Liver (tissue), 9 donors: ENCODE data around the gene IL2RA. TPM values are rescaled to one million over a fixed set of nuclear protein-coding genes. Genes with fewer than 3 reads are reported as not detected.
"Not testable (repeated sequence)": the region's sequence is repeated elsewhere in the genome, so short reads cannot be mapped to it uniquely, and the experiment has no call there.

Source experiments
- DNase-seq: peaks from one replicate; pipeline ENCODE4 v3.0.0-alpha.2; 2017; ENCODE audit warnings: low spot score
- H3K27ac ChIP-seq, 2 donors: one replicate each; pipeline ENCODE4 v1.7.0; 2013; ENCODE audit warnings: inconsistent platforms in 2 of 2, low read length in 2 of 2, control low read depth in 1 of 2, low read depth in 1 of 2, mild to moderate bottlenecking in 1 of 2
- H3K27me3 ChIP-seq, 4 donors: one replicate each; pipeline versions ENCODE4 v1.6.1 to v1.7.0; 2013; ENCODE audit warnings: low read length in 3 of 4, inconsistent platforms in 1 of 4, mild to moderate bottlenecking in 1 of 4, moderate library complexity in 1 of 4; ENCODE audit not compliant: control insufficient read depth in 4 of 4, insufficient read depth in 4 of 4
- H3K36me3 ChIP-seq, 4 donors: one replicate each; pipeline versions ENCODE4 v1.6.1 to v1.7.0; 2013; ENCODE audit warnings: low read length in 3 of 4, mild to moderate bottlenecking in 3 of 4, low read depth in 1 of 4, moderate library complexity in 1 of 4; ENCODE audit not compliant: control insufficient read depth in 4 of 4, insufficient read depth in 3 of 4
- H3K4me1 ChIP-seq, 4 donors: one replicate each; pipeline versions ENCODE4 v1.6.1 to v1.7.0; 2013; ENCODE audit warnings: low read length in 3 of 4, mild to moderate bottlenecking in 3 of 4, moderate library complexity in 1 of 4; ENCODE audit not compliant: control insufficient read depth in 4 of 4, insufficient read depth in 4 of 4
- H3K4me3 ChIP-seq, 3 donors: one replicate each; pipeline versions ENCODE4 v1.6.1 to v1.7.0; 2013; ENCODE audit warnings: low read length in 3 of 3, control low read depth in 1 of 3, low read depth in 1 of 3, mild to moderate bottlenecking in 1 of 3
- H3K9ac ChIP-seq, 2 donors: one replicate each; pipeline ENCODE4 v1.7.0; 2013; ENCODE audit warnings: low read length in 2 of 2, mild to moderate bottlenecking in 2 of 2, moderate library complexity in 2 of 2, control low read depth in 1 of 2, low read depth in 1 of 2
- H3K9me3 ChIP-seq, 4 donors: one replicate each; pipeline versions ENCODE4 v1.6.1 to v1.7.0; 2013; ENCODE audit warnings: low read length in 3 of 4; ENCODE audit not compliant: control insufficient read depth in 4 of 4
- EGR1 ChIP-seq, 2 donors: IDR thresholded peaks; 2 replicates each; pipeline ENCODE4 v1.6.1; 2016 to 2018; ENCODE audit warnings: antibody characterized with exemption in 2 of 2, low read depth in 2 of 2
- FOXA1 ChIP-seq: IDR thresholded peaks from 2 replicates; pipeline ENCODE4 v1.6.1; 2016; ENCODE audit warnings: antibody characterized with exemption
- FOXA2 ChIP-seq: IDR thresholded peaks from 2 replicates; pipeline ENCODE4 v1.6.1; 2016; ENCODE audit warnings: antibody characterized with exemption
- GABPA ChIP-seq, 2 donors: IDR thresholded peaks in 1 of 2; conservative IDR thresholded peaks in 1 of 2; 2 replicates each; pipeline ENCODE4 v1.6.1; 2016; ENCODE audit warnings: antibody characterized with exemption in 2 of 2, mild to moderate bottlenecking in 1 of 2, moderate library complexity in 1 of 2
- JUND ChIP-seq, 2 donors: IDR thresholded peaks; 2 replicates each; pipeline ENCODE4 v1.6.1; 2016; ENCODE audit warnings: antibody characterized with exemption in 2 of 2
- NR2F2 ChIP-seq: IDR thresholded peaks from 2 replicates; pipeline ENCODE4 v1.6.1; 2016; ENCODE audit warnings: antibody characterized with exemption
- RAD21 ChIP-seq, 2 donors: IDR thresholded peaks; 2 replicates each; pipeline ENCODE4 v1.6.1; 2016; ENCODE audit warnings: antibody characterized with exemption in 2 of 2, mild to moderate bottlenecking in 2 of 2
- RXRA ChIP-seq, 2 donors: IDR thresholded peaks; 2 replicates each; pipeline ENCODE4 v1.6.1; 2017 to 2018; ENCODE audit warnings: antibody characterized with exemption in 2 of 2, mild to moderate bottlenecking in 1 of 2
- TAF1 ChIP-seq: conservative IDR thresholded peaks from 2 replicates; pipeline ENCODE4 v1.6.1; 2016; ENCODE audit warnings: antibody characterized with exemption, mild to moderate bottlenecking
- YY1 ChIP-seq: IDR thresholded peaks from 2 replicates; pipeline ENCODE4 v1.6.1; 2016; ENCODE audit warnings: antibody characterized with exemption, mild to moderate bottlenecking
- WGBS: extraction: QIAGEN DNeasy Blood & Tissue Kit; methylation state at CpG from one replicate; pipeline ENCODE4 v1.1.7; 2013; 5-methylcytosine and 5-hydroxymethylcytosine counted together
- polyA plus RNA-seq, 2 donors: library from polyadenylated mRNA; stranded (reverse) in 1 of 2; unstranded in 1 of 2; fragments of 200-250 nt in 1 of 2; fragments of >200 nt in 1 of 2; fragmentation: Nextera tagmentation in 1 of 2; extraction: Ambion mirVana in 1 of 2; gene quantifications; one replicate each; pipeline versions ENCODE4 v1.2.1 to v1.2.3, GENCODE V29; 2013 to 2015
- total RNA-seq, 2 donors: library from RNA; depleted of rRNA; stranded (reverse); fragments of >200 nt; gene quantifications; one replicate each; pipeline ENCODE4 v1.2.3, GENCODE V29; 2014
- TF ChIP-seq, protein P1 (sequence below): IDR thresholded peaks from 2 replicates; pipeline ENCODE4 v1.6.1; 2016; ENCODE audit warnings: antibody characterized with exemption
- TF ChIP-seq, protein P2 (sequence below): IDR thresholded peaks from 2 replicates; pipeline ENCODE4 v1.6.1; 2016; ENCODE audit warnings: antibody characterized with exemption
- TF ChIP-seq, protein P3 (sequence below): fragments of 150-350 bp; IDR thresholded peaks from 2 replicates; pipeline ENCODE4 v1.5.1; 2017; ENCODE audit warnings: improper control_type of control experiment, low read depth, low read length; ENCODE audit not compliant: missing input control
- TF ChIP-seq, protein P4 (sequence below): IDR thresholded peaks from 2 replicates; pipeline ENCODE4 v1.6.1; 2016; ENCODE audit warnings: antibody characterized with exemption, mild to moderate bottlenecking
- TF ChIP-seq, protein P5 (sequence below): IDR thresholded peaks from 2 replicates; pipeline ENCODE4 v1.6.1; 2016; ENCODE audit warnings: antibody characterized with exemption
- donor health status: healthy.
- donor health status: healthy.
- donor health status: healthy.
- donor health status: healthy.
- donor health status: healthy.

IL2RA gene
- total and polyA plus RNA-seq, 4 donors: 0.46 to 1.6 TPM; not detected in 2

DNA sequence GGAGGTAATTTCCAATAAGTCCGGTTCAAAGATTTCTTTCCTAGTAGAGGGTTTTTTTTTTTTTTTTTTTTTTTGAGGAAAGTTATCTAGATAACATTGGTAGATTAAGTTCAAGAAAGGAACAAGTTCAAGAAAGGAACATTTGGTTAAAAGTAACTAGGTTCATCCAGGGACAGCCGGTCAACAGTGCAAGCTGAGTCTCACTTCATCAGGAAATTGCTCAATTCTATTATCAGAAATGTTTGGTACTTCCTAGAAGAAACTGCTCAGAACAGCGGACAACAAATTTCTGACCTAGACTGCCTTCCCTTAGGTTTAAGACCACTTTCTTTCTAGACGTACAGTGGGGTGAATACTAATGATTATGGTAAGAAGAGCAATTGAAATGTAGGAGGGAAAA lies 3.7 kb upstream of the IL2RA start:
- H3K36me3 ChIP-seq: no peaks in the 10 kb centered on the region
- H3K4me3 ChIP-seq: no peak overlapping the region
- no peak for DNase-seq
- H3K9me3 ChIP-seq: no peaks in the 10 kb centered on the region
- TF ChIP-seq RXRA (IDR thresholded peaks at IDR 0.05) (peak; percentile 72 to 75), EGR1 (IDR thresholded peaks at IDR 0.05; ENCODE audit: low read depth in 2 of 2) (no peak), NR2F2 (peak; percentile 78)
- H3K27ac ChIP-seq: peak overlapping the region; percentile 41 to 48
- H3K4me1 ChIP-seq: no peaks in the 10 kb centered on the region
- no peaks in the 10 kb centered on the region for H3K27me3 ChIP-seq
- WGBS: 67% methylated on average over 4 of the region's 4 CpGs
- no peak overlapping the region for H3K9ac ChIP-seq

DNA sequence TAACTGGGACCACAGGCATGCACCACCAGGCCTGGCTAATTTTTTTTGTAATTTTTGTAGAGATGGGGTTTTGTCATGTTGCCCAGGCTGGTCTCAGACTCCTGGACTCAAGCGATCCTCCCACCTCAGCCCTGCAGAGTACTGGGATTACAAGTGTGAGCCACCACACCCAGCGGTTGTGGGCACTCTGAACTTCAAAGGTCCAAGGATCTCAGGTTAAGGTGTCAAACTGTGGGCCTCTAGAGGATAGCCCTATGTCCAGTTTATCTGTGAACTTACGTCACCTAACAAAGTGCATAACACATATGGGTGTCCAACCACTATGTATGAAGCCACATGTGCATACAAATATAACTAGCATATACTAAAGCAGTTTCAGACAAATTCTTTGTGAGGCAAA lies 3.2 kb upstream of the IL2RA start:
- peak overlapping the region in 1 of 2 donors; percentile 41 for H3K27ac ChIP-seq
- no peaks in the 10 kb centered on the region for H3K27me3 ChIP-seq
- WGBS: 89% methylated on average over 3 of the region's 3 CpGs
- no peak overlapping the region for H3K4me3 ChIP-seq
- H3K4me1 ChIP-seq: no peaks in the 10 kb centered on the region
- DNase-seq: no peak
- H3K9me3 ChIP-seq: no peaks in the 10 kb centered on the region
- no peak overlapping the region for H3K9ac ChIP-seq
- TF ChIP-seq GABPA (IDR thresholded peaks at IDR 0.05 in 1 of 2, conservative IDR thresholded peaks at IDR 0.05 in 1 of 2) (no peak), EGR1 (IDR thresholded peaks at IDR 0.05; ENCODE audit: low read depth in 2 of 2) (no peak), YY1 (no peak)
- TF ChIP-seq, protein P1, sequence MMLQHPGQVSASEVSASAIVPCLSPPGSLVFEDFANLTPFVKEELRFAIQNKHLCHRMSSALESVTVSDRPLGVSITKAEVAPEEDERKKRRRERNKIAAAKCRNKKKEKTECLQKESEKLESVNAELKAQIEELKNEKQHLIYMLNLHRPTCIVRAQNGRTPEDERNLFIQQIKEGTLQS: no peak
- TF ChIP-seq, protein P2, sequence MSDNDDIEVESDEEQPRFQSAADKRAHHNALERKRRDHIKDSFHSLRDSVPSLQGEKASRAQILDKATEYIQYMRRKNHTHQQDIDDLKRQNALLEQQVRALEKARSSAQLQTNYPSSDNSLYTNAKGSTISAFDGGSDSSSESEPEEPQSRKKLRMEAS: no peak
- H3K36me3 ChIP-seq: no peaks in the 10 kb centered on the region

DNA sequence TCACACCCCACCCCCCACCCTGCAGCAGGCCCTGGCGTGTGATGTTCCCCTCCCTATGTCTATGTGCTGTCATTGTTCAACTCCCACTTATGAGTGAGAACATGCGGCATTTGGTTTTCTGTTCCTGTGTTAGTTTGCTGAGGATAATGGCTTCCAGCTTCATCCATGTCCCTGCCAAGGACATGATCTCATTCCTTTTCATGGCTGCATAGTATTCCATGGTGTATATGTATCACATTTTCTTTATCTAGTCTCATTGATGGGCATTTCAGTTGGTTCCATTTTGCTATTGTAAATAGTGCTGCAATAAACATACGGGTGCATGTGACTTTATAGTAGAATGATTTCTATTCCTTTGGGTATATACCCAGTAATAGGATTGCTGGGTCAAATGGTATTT lies 2.6 kb upstream of the IL2RA start:
- H3K4me3 ChIP-seq, H3K27me3 ChIP-seq, H3K9ac ChIP-seq, H3K4me1 ChIP-seq, H3K9me3 ChIP-seq, H3K36me3 ChIP-seq, DNase-seq, H3K27ac ChIP-seq: not testable (repeated sequence)
- 93% methylated on average over 3 of the region's 3 CpGs for WGBS

DNA sequence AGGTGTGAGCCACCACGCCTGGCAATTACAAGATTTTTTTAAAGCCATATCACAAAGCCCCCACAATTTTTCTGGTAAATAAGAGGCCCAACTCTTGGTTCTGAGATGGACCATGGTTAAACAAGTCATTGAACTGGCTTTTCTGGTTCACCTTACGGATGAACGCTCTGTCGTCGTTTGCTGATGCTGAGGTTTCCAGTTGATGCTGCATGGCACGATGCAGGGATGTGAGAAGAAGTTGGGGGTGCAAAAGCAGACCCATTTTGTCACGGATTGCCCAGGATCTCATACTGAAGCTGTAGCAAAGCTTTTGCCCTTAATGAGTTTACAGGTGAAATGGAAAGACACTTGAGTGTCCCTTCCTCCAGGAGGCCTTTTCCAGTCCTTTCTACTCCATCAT lies 2.0 kb upstream of the IL2RA start:
- Histone ChIP-seq H3K9ac (no peak overlapping the region), H3K36me3 (no peaks in the 10 kb centered on the region), H3K27me3 (no peaks in the 10 kb centered on the region), H3K4me3 (no peak overlapping the region), H3K27ac (no peak overlapping the region), H3K4me1 (no peaks in the 10 kb centered on the region), H3K9me3 (no peaks in the 10 kb centered on the region)
- no peak for DNase-seq
- WGBS: 92% methylated on average over 7 of the region's 7 CpGs
- TF ChIP-seq TAF1 (no peak), FOXA2 (no peak), RAD21 (IDR thresholded peaks at IDR 0.05) (no peak), NR2F2 (no peak), GABPA (IDR thresholded peaks at IDR 0.05 in 1 of 2, conservative IDR thresholded peaks at IDR 0.05 in 1 of 2) (no peak), JUND (IDR thresholded peaks at IDR 0.05) (no peak), FOXA1 (no peak), RXRA (IDR thresholded peaks at IDR 0.05) (no peak), EGR1 (IDR thresholded peaks at IDR 0.05; ENCODE audit: low read depth in 2 of 2) (no peak)
- TF ChIP-seq, protein P1: no peak
- TF ChIP-seq, protein P2: no peak
- TF ChIP-seq, protein P3, sequence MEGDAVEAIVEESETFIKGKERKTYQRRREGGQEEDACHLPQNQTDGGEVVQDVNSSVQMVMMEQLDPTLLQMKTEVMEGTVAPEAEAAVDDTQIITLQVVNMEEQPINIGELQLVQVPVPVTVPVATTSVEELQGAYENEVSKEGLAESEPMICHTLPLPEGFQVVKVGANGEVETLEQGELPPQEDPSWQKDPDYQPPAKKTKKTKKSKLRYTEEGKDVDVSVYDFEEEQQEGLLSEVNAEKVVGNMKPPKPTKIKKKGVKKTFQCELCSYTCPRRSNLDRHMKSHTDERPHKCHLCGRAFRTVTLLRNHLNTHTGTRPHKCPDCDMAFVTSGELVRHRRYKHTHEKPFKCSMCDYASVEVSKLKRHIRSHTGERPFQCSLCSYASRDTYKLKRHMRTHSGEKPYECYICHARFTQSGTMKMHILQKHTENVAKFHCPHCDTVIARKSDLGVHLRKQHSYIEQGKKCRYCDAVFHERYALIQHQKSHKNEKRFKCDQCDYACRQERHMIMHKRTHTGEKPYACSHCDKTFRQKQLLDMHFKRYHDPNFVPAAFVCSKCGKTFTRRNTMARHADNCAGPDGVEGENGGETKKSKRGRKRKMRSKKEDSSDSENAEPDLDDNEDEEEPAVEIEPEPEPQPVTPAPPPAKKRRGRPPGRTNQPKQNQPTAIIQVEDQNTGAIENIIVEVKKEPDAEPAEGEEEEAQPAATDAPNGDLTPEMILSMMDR: no peak
- TF ChIP-seq, protein P4, sequence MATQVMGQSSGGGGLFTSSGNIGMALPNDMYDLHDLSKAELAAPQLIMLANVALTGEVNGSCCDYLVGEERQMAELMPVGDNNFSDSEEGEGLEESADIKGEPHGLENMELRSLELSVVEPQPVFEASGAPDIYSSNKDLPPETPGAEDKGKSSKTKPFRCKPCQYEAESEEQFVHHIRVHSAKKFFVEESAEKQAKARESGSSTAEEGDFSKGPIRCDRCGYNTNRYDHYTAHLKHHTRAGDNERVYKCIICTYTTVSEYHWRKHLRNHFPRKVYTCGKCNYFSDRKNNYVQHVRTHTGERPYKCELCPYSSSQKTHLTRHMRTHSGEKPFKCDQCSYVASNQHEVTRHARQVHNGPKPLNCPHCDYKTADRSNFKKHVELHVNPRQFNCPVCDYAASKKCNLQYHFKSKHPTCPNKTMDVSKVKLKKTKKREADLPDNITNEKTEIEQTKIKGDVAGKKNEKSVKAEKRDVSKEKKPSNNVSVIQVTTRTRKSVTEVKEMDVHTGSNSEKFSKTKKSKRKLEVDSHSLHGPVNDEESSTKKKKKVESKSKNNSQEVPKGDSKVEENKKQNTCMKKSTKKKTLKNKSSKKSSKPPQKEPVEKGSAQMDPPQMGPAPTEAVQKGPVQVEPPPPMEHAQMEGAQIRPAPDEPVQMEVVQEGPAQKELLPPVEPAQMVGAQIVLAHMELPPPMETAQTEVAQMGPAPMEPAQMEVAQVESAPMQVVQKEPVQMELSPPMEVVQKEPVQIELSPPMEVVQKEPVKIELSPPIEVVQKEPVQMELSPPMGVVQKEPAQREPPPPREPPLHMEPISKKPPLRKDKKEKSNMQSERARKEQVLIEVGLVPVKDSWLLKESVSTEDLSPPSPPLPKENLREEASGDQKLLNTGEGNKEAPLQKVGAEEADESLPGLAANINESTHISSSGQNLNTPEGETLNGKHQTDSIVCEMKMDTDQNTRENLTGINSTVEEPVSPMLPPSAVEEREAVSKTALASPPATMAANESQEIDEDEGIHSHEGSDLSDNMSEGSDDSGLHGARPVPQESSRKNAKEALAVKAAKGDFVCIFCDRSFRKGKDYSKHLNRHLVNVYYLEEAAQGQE: no peak
- TF ChIP-seq, protein P5, sequence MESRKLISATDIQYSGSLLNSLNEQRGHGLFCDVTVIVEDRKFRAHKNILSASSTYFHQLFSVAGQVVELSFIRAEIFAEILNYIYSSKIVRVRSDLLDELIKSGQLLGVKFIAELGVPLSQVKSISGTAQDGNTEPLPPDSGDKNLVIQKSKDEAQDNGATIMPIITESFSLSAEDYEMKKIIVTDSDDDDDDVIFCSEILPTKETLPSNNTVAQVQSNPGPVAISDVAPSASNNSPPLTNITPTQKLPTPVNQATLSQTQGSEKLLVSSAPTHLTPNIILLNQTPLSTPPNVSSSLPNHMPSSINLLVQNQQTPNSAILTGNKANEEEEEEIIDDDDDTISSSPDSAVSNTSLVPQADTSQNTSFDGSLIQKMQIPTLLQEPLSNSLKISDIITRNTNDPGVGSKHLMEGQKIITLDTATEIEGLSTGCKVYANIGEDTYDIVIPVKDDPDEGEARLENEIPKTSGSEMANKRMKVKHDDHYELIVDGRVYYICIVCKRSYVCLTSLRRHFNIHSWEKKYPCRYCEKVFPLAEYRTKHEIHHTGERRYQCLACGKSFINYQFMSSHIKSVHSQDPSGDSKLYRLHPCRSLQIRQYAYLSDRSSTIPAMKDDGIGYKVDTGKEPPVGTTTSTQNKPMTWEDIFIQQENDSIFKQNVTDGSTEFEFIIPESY: no peak
